ENCODE results near the gene DYRK2.

GRCh38 chr12:67624355-67624754 is 24.2 kb upstream of the DYRK2 start:
- TF ChIP-seq, protein P1, sequence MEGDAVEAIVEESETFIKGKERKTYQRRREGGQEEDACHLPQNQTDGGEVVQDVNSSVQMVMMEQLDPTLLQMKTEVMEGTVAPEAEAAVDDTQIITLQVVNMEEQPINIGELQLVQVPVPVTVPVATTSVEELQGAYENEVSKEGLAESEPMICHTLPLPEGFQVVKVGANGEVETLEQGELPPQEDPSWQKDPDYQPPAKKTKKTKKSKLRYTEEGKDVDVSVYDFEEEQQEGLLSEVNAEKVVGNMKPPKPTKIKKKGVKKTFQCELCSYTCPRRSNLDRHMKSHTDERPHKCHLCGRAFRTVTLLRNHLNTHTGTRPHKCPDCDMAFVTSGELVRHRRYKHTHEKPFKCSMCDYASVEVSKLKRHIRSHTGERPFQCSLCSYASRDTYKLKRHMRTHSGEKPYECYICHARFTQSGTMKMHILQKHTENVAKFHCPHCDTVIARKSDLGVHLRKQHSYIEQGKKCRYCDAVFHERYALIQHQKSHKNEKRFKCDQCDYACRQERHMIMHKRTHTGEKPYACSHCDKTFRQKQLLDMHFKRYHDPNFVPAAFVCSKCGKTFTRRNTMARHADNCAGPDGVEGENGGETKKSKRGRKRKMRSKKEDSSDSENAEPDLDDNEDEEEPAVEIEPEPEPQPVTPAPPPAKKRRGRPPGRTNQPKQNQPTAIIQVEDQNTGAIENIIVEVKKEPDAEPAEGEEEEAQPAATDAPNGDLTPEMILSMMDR (IDR thresholded peaks at IDR 0.05; ENCODE audit: low read length), result no peak
- TF ChIP-seq EZH2 (optimal IDR thresholded peaks at IDR 0.05; ENCODE audit: low read depth, low read length) (no peak), EZH2phosphoT487 (IDR thresholded peaks at IDR 0.05; ENCODE audit: low read length) (no peak)
